GM18517 (cell line): ENCODE results near the gene IQGAP1.
A peak's percentile ranks its signal among the peaks of the same experiment; 100 is the strongest.
"Not testable (repeated sequence)": the region's sequence is repeated elsewhere in the genome, so short reads cannot be mapped to it uniquely, and the experiment has no call there.

Source experiments
- ATAC-seq: cut with Tn5 transposase; IDR thresholded peaks from one replicate; pipeline ENCODE4 v1.9.1; 2021; ENCODE audit warnings: mild to moderate bottlenecking, moderate library complexity; ENCODE audit not compliant: unreplicated experiment

IQGAP1 gene

DNA sequence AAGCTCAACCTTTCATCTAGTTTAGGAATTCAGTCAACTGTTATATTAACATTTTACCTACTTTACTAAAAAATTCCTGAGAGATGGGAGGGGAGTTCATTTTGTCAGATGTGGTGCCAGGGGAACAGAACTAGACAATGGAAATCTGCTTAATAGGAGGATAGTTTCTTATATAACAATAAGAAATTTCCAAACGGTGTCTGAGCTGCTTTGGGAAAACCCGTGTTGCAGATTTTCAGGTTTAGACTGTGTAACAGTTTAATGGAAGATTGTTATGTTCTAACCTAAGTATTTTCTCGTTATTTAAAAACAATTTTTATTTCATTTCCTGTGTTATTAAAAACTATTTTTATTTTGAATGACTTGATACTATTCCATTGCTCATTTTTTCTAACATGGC, 19.3 kb downstream of the IQGAP1 start:
- no peak for ATAC-seq

DNA sequence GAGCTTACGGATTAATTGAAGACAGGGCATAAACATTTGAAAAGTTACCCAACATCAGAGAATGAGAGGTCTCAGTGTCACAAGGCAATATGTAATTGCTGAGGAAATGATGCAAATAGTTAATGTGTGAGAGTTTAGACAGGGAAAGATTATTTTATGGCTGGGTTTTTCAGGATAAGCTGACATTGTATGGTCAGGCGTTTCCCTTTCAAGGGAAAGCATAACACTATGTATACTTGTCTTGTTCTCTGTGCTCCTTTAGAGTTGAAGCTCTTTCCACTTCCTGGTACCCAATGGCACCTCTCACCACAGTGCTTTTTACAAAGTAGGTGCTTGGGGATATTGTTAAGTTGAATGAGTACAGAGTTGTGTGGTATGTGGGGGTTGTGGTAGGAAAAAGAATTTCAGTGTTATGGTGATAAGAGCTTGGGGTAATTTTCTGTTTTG, 19.9 kb downstream of the IQGAP1 start:
- ATAC-seq = no peak

DNA sequence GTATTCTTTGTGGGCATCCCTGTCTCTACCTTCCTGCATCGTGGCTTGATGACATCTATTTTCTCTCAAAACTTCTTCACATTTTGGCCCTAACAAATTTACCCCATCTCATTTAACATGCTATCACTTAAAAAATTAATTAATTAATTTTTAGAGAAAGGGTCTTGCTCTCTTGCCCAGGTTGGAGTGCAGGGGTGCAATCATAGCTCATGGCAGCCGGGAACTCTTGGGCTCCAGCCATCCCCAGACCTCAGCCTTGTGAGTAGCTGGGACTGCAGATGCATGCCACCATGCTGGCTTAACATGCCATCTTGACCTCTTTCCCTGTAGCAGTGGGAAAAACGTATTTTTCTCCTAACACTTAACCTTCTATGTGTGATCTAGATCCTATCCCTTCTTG, 20.6 kb downstream of the IQGAP1 start:
- no peak for ATAC-seq

DNA sequence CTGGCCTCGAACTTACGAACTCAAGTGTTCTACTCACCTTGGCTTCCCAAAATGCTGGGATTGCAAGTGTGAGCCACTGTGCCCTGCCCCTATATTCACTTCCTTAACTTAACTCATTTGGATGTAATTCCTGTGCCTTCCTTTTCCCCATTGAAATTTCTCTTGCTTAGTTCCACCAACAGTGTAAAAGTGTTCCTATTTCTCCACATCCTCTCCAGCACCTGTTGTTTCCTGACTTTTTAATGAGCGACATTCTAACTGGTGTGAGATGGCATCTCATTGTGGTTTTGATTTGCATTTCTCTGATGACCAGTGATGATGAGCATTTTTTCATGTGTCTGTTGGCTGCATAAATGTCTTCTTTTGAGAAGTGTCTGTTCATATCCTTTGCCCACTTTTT, 21.5 kb downstream of the IQGAP1 start:
- ATAC-seq = not testable (repeated sequence)

DNA sequence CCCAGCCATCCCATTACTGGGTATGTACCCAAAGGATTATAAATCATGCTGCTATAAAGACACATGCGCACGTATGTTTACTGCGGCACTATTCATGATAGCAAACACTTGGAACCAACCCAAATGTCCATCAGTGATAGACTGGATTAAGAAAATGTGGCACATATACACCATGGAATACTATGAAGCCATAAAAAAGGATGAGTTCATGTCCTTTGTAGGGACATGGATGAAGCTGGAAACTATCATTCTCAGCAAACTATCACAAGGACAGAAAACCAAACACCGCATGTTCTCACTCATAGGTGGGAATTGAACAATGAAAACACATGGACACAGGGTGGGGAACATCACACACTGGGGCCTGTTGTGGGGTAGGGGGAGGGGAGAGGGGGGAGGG, 22.3 kb downstream of the IQGAP1 start:
- ATAC-seq = not testable (repeated sequence)

DNA sequence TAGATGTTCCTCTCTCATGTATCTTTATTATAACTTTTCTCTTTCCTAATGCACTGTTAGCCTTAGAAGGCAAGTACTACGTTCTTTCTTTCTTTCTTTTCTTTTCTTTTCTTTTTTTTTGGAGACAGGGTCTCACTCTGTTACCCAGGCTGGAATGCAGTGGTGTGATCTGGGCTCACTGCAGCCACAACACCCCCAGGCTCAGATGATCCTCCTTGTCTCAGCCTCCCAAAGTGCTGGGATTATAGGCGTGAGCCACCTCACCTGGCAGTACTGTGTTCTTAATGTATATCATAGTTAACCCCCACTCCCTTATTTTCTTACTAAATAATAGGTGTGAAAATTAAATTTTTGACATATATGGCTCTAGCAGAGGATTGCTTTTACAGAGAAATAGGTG, 23.1 kb downstream of the IQGAP1 start:
- no peak for ATAC-seq

DNA sequence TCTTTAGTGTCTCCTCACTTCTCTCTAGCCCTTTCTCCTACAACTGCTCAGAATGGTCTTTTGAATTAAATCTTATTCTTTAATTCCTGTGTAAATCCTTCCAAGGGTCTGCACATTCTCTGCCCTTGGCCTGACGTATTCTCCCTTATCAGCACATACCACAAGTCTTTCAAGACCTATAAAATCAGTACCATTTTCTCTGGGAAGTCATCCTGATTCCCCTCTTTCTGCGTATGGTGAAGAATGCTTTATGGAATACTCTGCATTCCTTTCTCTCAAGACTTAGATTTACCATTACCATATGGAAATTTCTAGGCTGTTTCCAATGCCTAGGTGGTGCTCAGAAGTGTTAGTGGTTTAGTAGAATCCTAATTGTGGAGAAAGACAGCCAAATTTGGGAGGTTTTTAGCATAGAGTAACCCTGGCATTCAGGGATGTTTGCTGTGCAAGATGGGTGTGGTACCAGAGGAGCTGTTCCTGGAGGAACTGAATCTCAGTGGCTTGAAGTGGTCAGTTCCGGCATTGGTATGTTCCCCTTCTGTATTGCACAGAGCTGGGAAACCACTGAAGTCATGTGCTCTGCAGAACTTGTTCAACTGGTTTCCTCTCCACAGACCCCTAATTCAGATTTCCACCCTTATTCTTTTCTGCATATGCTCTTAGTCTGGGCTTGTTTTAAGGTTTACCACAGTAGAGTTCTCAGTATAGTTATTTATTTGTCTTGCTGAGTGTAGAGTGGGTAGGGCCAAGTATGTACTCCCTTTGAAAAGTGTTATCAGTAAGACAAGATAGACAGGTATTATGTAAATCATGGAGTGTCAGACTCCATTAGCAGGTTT, 24.5 kb downstream of the IQGAP1 start:
- ATAC-seq = peak; percentile 77

DNA sequence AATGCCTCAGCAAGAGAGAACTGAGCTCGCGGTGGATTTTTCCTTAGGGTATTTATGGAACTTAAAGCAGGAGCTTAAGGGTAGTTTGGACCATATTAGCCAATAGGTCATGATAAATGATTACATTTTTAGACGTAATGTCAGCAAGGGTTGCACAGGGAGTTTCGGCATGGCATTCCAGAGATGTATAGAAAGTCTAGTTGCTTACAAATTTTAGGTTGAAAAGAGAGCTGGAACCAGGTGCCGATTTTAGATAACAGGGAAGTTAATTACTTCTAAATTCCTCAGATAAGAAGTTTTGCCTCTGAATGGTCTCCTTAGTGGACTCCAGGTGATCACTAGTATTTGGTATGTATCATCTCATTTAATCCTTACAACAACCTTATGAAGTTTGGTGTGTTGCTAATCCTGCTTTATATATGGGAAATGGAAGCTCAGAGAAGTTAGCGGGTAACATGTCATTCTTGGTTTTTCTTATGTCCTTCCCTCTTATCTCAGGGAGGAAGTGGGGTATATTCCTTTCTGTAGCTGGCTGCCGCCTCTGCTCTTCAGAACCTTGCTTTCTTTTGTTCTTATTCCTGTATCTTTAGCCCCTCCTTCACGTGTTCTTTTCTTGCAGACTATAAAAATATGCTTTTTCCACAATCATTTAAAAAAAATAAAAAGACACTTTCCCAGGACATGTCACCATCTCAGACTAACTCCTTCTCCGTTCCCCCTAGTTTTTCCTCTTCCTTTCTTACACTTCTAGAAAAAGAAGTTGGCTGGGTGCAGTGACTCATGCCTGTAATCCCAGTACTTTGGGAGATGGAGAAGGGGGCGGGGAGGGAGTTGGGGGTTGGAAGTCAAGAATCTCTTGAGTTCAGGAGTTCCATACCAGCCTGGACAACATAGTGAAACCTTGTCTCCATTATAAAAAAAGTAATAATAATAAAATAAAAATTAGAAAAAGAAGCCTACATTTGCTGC, 25.7 kb downstream of the IQGAP1 start:
- no peak for ATAC-seq

DNA sequence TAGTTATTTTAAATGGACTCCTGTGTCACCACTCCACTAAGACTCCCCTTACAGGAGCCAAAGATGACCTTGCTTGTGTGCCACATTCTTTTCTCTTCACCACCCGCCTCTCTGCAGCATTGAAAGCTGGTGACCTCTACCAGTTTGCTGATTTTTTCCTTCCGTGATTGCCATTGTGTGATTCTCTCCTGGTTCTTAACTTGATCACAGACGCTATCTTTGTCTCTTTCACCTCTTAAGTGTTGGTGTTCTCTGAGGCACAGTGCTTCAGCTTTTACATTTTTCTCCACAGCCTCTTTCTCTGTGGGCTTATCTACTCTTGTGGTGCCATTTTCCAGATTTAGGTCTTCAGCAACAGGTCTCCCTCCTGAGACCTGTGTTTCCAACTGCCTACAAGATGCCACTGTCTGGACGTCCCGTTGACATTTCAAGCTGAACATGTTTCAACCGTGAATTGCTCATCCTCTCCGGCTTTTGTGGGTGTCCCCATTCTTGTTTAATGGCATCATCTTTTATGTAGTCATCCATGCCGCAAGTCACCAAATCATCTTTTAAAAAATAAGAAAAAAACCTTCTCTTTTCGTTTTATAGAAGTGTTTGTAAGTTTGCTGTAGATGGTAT, 26.5 kb downstream of the IQGAP1 start:
- no peak for ATAC-seq

DNA sequence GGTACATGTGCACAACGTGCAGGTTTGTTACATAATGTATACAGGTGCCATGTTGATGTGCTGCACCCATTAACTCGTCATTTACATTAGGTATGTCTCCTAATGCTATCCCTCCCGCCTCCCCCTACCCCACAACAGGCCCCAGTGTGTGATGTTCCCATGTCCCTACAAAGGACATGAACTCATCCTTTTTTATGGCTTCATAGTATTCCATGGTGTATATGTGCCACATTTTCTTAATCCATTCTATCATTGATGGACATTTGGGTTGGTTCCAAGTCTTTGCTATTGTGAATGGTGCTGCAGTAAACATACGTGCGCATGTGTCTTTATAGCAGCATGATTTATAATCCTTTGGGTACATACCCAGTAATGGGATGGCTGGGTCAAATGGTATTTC, 28.0 kb downstream of the IQGAP1 start:
- not testable (repeated sequence) for ATAC-seq

DNA sequence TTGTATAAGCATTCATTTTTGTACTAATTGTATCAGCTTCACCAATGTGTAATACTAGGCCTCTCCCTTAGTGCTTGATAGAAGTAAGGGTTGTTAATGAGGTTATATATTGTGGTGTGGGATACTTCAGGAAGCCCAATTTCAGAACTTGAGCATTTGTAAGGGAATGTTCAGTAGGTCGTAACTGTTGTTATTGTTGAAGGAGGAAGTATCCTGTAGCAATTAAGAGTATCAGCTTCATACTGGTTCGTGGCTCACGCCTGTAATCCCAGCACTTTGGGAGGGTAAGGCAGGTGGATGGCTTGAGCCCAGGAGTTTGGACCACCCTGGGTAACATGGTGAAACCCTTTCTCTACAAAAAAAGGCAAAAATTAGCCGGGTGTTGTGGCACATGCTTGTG, 30.6 kb downstream of the IQGAP1 start:
- ATAC-seq = no peak

DNA sequence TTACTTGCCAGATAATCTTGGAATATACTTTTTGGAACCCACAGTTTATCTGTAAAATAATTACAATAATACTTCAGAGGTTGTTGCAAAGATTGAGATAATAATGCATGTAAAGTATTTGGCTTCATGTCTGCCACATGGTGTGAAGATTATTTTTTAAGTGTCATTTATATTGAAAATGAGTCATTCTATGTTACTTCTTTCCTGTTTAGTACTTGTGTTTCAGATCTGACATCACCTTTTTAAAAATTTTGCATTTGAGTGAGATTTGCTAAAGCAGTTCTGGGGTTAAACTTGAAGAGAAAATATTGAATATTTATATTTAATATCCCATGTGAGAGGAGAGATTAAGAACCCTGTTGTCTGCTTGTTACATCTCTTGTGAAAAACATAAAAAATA, 31.2 kb downstream of the IQGAP1 start:
- ATAC-seq = no peak

DNA sequence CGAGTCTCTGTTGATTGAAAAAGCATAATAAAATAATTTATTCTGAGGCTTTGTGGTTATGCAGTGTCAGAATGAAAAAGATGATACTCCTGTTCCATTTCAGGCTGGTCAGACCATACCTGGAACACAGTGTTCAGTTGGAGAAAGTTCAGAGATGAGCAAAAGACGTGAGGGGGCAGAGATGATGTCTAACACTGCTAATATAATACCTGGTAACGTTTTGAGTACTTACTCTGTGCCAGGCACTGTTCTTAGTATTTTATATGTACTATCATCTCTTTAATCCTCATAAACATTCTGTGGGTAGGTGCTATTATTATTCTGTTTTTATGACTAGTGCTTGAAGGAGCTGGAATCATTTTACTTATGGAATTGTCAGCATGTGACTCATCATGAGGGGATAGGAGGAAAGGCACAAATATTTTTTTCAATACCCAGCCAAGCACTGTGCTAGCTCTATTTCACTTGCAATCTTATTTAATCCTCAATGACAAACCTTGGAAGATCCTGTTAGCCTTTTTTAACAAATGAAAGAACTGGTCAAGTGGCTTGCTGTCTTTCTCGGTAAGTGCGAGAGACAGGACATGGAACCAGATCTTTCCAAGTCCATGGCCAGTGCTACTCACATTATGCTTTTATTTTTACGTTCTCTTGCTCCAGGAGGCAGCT, 31.8 kb downstream of the IQGAP1 start:
- ATAC-seq = peak; percentile 73

DNA sequence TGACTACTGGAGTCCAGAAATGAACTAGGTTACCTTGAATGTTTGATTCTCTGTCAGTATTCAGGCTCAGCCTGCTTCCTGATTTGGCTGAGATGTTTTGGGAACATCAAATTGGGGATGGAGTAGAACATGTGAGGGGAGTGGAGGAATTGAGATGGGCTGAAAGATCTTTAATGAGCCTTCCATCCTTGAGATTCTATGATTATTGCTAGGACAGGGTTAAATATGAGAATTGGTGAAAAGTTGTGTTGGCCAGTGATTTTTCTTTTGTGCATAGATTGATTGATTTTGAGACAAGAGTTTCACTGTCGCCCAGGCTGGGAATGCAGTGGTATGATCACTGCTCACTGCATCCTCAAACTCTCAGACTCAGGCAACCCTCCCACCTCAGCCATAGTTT, 32.4 kb downstream of the IQGAP1 start:
- no peak for ATAC-seq

DNA sequence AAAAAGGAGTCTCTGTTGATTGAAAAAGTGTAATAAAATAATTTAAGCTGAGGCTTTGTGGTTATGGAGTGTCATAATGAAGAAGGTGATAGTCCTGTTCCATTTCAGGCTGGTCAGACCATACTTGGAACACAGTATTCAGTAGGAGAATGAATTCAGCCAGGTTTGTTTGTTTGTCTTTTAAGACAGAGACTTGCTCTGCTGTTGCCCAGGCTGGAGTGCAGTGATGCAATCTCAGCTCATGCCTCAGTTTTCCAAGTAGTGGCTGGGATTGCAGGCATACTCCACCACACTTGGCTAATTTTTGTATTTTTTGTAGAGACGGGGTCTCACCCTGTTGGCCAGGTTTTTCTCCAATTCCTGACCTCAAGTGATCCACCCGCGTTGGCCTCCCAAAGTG, 33.5 kb downstream of the IQGAP1 start:
- ATAC-seq = no peak

DNA sequence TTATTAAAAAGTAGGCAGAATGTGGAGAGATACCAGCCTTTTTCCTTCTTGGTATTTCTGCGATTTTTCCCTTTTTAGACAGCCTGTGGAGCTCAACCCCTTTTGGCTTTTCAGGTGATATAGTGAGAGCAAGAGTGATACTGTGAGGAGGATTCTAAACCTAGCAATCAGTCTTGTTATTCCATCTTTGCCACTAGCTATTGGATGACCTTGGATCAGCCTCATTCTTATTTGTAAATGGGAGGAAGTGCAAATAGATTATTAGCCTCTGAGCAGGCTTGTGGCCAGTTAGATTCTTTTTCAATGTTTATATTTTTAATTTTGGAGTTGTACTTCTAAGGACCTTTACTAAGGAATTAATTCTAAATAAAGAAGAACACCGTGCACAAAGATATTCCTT, 34.0 kb downstream of the IQGAP1 start:
- no peak for ATAC-seq

DNA sequence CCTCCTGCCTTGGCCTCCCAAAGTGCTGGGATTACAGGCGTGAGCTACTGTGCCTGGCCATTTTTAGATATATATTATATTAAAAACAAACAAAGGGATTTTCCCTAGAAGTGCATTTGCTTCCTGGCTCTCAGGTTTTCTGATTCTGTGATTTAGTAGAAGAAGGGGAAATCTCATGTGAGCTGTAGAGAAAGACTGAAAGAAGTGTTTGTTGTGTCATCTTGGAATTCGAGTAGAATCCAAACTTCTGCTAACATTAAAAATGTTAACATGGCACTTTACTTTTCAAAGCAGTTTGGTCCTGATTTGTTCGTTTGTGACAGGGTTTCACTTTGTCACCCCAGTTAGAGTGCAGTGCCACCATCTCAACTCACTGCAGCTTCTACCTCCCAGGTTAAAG, 34.9 kb downstream of the IQGAP1 start:
- no peak for ATAC-seq

DNA sequence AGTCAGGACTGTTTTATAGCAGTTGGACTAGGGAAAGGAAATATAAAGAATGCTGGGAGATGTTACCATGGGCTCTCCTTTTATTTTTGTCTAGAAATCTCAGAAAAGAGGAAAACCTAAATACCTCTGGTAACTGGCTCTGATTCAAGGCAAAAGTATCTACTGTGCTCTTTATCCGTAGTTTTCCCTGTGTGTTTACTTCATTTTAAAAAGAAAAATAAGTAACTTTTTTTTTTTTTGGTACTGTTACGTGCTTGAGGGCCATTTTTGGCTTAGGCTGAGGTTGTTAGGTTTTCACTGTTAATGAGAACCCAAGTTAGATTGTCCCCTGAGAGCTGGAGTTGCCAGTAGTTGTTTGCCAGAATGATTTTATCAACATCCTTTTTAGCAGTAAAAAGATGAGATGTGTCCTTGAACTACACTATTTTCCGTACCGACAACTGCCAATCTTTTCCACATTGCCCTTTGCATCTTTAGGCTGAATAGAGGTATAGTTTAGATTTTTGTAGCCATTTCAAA, 35.8 kb downstream of the IQGAP1 start:
- no peak for ATAC-seq

DNA sequence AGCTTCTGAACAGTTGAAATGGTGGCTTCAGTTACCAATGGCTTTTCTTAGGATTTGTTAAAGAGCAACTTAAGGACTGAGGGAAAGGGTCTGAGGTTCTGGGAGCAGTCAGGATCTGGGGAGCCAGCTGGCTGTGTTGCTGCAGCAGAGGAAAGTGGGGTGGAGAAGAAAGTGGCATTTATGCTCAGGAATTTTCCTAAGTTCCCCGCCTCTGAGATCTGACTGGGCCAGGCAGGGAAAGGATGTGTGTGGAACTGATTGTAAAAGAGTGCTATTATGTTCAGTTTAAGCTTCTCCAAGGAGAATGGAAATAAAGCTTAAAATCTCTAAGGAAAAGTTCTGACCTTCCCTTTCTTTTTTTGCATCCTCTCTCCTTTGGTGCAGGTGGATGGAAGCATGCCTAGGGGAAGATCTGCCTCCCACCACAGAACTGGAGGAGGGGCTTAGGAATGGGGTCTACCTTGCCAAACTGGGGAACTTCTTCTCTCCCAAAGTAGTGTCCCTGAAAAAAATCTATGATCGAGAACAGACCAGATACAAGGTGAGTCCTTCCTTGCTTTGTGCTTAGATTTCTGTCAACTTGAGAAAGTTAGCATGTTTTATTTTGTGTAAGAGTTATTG, 37.8 kb downstream of the IQGAP1 start:
- no peak for ATAC-seq

DNA sequence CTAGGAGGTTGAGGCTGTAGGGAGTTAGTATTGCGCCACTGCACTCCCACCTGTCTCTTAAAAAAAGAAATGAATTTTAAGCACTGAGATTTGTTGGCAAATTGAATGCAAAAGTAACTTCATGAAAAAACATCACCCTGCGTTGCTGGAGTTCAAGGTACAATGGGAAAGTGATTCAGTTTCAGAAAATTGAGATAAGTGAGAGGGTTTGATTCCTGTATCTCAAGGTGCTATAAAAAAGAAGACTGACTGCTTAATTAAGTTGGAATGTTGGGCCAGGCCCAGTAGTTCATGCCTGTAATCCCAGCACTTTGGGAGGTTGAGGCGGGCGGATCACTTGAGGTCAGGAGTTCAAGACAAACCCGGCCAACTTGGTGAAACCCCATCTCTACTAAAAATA, 39.1 kb downstream of the IQGAP1 start:
- no peak for ATAC-seq
